SU-DHL-6 (cell line): ENCODE results near the gene LRRC37A.

Experiments
- H2AFZ ChIP-seq: fragments of 200-600 bp; sonication (generic); 2 replicates; pipeline ENCODE4 v1.6.1; 2014; ENCODE audit warnings: low read depth, mild to moderate bottlenecking, moderate library complexity, mixed read lengths, antibody characterized with exemption, low read length; ENCODE audit not compliant: severe bottlenecking
- H3F3A ChIP-seq: fragments of 200-600 bp; shearing (Covaris generic); 2 replicates; pipeline ENCODE4 v1.6.0; 2016; ENCODE audit warnings: antibody characterized with exemption, mild to moderate bottlenecking; ENCODE audit not compliant: insufficient read depth
- H3K27ac ChIP-seq: fragments of 200-600 bp; sonication (generic); 2 replicates; pipeline ENCODE4 v1.5.1; 2016; ENCODE audit warnings: low read depth, mild to moderate bottlenecking, low read length, moderate library complexity, mixed read lengths
- H3K27me3 ChIP-seq: fragments of 200-600 bp; sonication (generic), shearing (Covaris generic); 2 replicates; pipeline ENCODE4 v1.6.0; 2014; ENCODE audit warnings: mild to moderate bottlenecking, low read length
- H3K36me3 ChIP-seq: fragments of 200-600 bp; sonication (generic); 2 replicates; pipeline ENCODE4 v1.6.1; 2014; ENCODE audit warnings: mild to moderate bottlenecking, low read length, mixed read lengths
- H3K4me2 ChIP-seq: fragments of 300-600, 200-600 bp; shearing (Covaris generic), sonication (generic); 2 replicates; pipeline ENCODE4 v1.6.0; 2014; ENCODE audit warnings: low read length, low read depth, mild to moderate bottlenecking; ENCODE audit not compliant: poor library complexity, severe bottlenecking
- H3K4me3 ChIP-seq: fragments of 200-600 bp; sonication (generic); 2 replicates; pipeline ENCODE4 v1.5.1; 2014; ENCODE audit warnings: antibody characterized with exemption, low read length, mild to moderate bottlenecking, mixed read lengths; ENCODE audit not compliant: insufficient read depth, poor library complexity, severe bottlenecking
- H3K79me2 ChIP-seq: fragments of 200-600 bp; sonication (generic); 2 replicates; pipeline ENCODE4 v1.6.1; 2014; ENCODE audit warnings: mild to moderate bottlenecking, low read length, moderate library complexity; ENCODE audit not compliant: insufficient read depth
- H3K9ac ChIP-seq: fragments of 200-600 bp; sonication (generic); 2 replicates; pipeline ENCODE4 v1.7.0; 2014; ENCODE audit warnings: mild to moderate bottlenecking, low read length
- H3K9me2 ChIP-seq: fragments of 200-600 bp; sonication (generic); replicated peaks from 2 replicates; pipeline ENCODE4 v1.6.1; 2014; ENCODE audit warnings: low read length; ENCODE audit not compliant: insufficient read depth
- H3K9me3 ChIP-seq: fragments of 200-600 bp; sonication (generic); 2 replicates; pipeline ENCODE4 v1.6.1; 2014; ENCODE audit warnings: low read length, mixed read lengths; ENCODE audit not compliant: insufficient read depth
- H4K20me1 ChIP-seq: fragments of 200-600 bp; sonication (generic); 2 replicates; pipeline ENCODE4 v1.6.1; 2014; ENCODE audit warnings: low read depth, mild to moderate bottlenecking, antibody characterized with exemption, low read length, moderate library complexity, mixed read lengths
- EZH2phosphoT487 ChIP-seq: fragments of 200-600 bp; sonication (generic), shearing (Covaris generic); conservative IDR thresholded peaks from 2 replicates; pipeline ENCODE4 v1.6.1; 2018; ENCODE audit warnings: mild to moderate bottlenecking, antibody characterized with exemption, low read length, moderate library complexity, mixed read lengths
- TF ChIP-seq, protein P1 (sequence below): fragments of 200-600 bp; sonication (generic); IDR thresholded peaks from one replicate; pipeline ENCODE4 v1.5.1; 2017; ENCODE audit warnings: antibody characterized with exemption, mild to moderate bottlenecking, low read length, moderate library complexity; ENCODE audit not compliant: insufficient read depth, poor library complexity, severe bottlenecking

Gene LRRC37A

DNA sequence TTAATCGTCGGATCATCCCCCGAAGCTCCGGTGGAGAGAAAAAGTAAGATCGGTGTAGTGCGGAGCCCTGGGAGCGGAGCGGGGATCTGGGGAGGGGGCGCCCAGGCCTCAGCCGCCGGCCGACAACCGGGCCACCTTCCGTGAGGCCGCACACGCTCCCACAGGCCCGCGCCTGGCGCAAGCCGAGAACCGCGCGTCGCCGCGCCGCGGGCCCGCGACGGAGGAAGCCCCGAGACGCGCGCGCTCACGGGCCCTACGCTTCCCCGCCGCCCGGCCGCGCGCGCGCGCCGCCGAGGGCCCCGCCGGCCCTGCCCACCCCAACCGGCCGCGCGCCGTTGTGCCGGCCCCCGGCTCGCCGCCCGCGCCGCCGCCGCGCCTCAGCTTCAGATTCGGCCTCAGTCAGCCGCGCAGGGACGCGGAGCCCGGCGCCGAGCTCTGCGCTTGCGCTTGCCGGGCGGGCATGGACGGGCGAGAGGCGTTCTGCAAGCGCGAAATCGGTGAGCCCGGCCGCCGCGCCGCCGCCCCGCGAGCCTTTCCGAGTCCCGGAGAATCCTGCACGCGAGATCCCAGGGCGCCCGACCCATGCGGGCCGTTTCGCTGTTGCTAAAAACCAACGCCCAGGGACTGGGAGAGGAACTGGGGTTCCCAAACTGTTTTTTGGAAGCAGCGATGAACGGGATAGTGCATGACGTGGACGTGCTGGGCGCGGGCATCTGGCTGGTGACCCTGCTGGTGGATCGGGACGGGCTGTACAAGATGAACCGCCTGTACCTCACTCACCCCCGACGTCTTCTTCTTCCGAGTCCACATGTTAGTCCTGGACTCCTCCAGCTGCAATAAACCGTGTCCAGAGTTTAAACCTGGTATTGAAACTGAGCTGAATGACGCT, 28.0 kb upstream of the LRRC37A start:
- Histone ChIP-seq H3K27ac (no peak overlapping the region), H2AFZ (peak overlapping the region; percentile 87), H3F3A (0 out of 2 replicates have a peak, but pooled peaks cover 4% of the 10 kb centered on the region), H3K9me2 (no peaks in the 10 kb centered on the region), H3K4me2 (peak overlapping the region; percentile 62), H3K9me3 (no peaks in the 10 kb centered on the region), H3K9ac (peak overlapping the region; percentile 63), H3K36me3 (no peaks in the 10 kb centered on the region), H3K27me3 (no peaks in the 10 kb centered on the region), H3K4me3 (peak overlapping the region; percentile 65), H3K79me2 (no peaks in the 10 kb centered on the region), H4K20me1 (no peaks in the 10 kb centered on the region)
- no peak for TF ChIP-seq EZH2phosphoT487
- TF ChIP-seq, protein P1, sequence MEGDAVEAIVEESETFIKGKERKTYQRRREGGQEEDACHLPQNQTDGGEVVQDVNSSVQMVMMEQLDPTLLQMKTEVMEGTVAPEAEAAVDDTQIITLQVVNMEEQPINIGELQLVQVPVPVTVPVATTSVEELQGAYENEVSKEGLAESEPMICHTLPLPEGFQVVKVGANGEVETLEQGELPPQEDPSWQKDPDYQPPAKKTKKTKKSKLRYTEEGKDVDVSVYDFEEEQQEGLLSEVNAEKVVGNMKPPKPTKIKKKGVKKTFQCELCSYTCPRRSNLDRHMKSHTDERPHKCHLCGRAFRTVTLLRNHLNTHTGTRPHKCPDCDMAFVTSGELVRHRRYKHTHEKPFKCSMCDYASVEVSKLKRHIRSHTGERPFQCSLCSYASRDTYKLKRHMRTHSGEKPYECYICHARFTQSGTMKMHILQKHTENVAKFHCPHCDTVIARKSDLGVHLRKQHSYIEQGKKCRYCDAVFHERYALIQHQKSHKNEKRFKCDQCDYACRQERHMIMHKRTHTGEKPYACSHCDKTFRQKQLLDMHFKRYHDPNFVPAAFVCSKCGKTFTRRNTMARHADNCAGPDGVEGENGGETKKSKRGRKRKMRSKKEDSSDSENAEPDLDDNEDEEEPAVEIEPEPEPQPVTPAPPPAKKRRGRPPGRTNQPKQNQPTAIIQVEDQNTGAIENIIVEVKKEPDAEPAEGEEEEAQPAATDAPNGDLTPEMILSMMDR, result no peak

DNA sequence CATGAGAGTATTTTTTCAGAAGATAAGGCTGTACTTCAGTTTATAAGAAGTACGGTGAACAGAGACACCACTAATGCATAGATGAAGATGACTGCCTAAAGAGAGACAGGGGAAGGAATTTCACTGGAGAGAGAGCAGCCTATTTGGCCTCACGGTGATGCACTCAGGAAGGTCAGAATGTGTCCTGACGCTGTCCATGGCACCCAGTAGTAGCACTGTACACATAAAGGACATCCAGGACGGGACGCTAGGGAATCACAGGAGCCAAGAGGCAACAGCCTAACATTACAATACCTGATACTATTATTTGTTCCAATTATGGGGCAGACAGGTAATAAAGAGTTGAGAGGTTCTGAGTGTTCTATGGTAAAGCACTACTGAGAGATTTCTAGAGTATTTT, 24.9 kb upstream of the LRRC37A start:
- Histone ChIP-seq H2AFZ (no peak overlapping the region), H3K27ac (no peak overlapping the region), H3K4me3 (no peak overlapping the region), H3K79me2 (no peaks in the 10 kb centered on the region), H4K20me1 (0 out of 2 replicates have a peak, but pooled peaks cover 3% of the 10 kb centered on the region), H3K9ac (no peak overlapping the region), H3K36me3 (no peaks in the 10 kb centered on the region), H3K4me2 (no peak overlapping the region), H3F3A (0 out of 2 replicates have a peak, but pooled peaks cover 4% of the 10 kb centered on the region), H3K9me2 (no peaks in the 10 kb centered on the region), H3K9me3 (no peaks in the 10 kb centered on the region), H3K27me3 (no peaks in the 10 kb centered on the region)
- TF ChIP-seq EZH2phosphoT487, result no peak

GRCh38 chr17:46273541-46274236, 21.2 kb upstream of the LRRC37A start:
- no peak overlapping the region for H3K9ac ChIP-seq
- H3K4me2 ChIP-seq, result no peak overlapping the region

More at GRCh38 chr17:46273541-46274236, 21.2 kb upstream of the LRRC37A start:
- Histone ChIP-seq H3K79me2 (no peaks in the 10 kb centered on the region), H2AFZ (no peak overlapping the region), H3K27me3 (no peaks in the 10 kb centered on the region), H3K9me2 (no peaks in the 10 kb centered on the region), H3K9me3 (no peaks in the 10 kb centered on the region), H4K20me1 (0 out of 2 replicates have a peak, but pooled peaks cover 3% of the 10 kb centered on the region), H3K4me3 (no peak overlapping the region), H3K36me3 (no peaks in the 10 kb centered on the region), H3F3A (0 out of 2 replicates have a peak, but pooled peaks cover under 1% of the 10 kb centered on the region), H3K27ac (no peak overlapping the region)
- TF ChIP-seq, protein P1, result no peak
- no peak for TF ChIP-seq EZH2phosphoT487
